GM23248 (cell line): ENCODE results near the gene DMRTA2.
A peak's percentile ranks its signal among the peaks of the same experiment; 100 is the strongest.

Experiments
- EZH2 ChIP-seq: fragments of 200-600 bp; sonication (generic); IDR thresholded peaks from 2 replicates; pipeline ENCODE4 v1.6.1; 2018; ENCODE audit warnings: antibody characterized with exemption, mild to moderate bottlenecking; ENCODE audit not compliant: insufficient read depth, poor library complexity, severe bottlenecking
- EZH2phosphoT487 ChIP-seq: fragments of 200-600 bp; sonication (generic); IDR thresholded peaks from 2 replicates; pipeline ENCODE4 v1.6.1; 2018; ENCODE audit warnings: antibody characterized with exemption, moderate library complexity, mild to moderate bottlenecking, low read depth; ENCODE audit not compliant: insufficient read depth

- TF ChIP-seq EZH2 (peak; percentile 96), EZH2phosphoT487 (no peak)
Measured at GRCh38 chr1:50419907-50420677, 3.2 kb downstream of the DMRTA2 start.
